CD8-positive, alpha-beta memory T cell (primary cell): ENCODE results near the gene GRM7. TPM values are rescaled to one million over a fixed set of nuclear protein-coding genes. Genes with fewer than 3 reads are reported as not detected.

Experiments used
- CTCF ChIA-PET: fragments of 350-600 bp; sonication (Branson Sonifier 250); formaldehyde crosslinking; loops from one replicate; lab custom pipeline; 2021; ENCODE audit warnings: antibody characterized with exemption; lab: Charles Lee
- POLR2A ChIA-PET: fragments of 350-600 bp; sonication (Branson Sonifier 250); formaldehyde crosslinking; loops from one replicate; lab custom pipeline; 2021; ENCODE audit warnings: antibody characterized with exemption; lab: Charles Lee
- DNase-seq, 5 donors: peaks; one replicate each; pipeline versions ENCODE4 v3.0.0 to v3.0.0-alpha.2; 2020 to 2022; ENCODE audit warnings: mixed read lengths in 1 of 5
- H3K27ac ChIP-seq: one replicate; pipeline ENCODE4 v1.7.0; 2013; ENCODE audit warnings: low read depth, mild to moderate bottlenecking, low read length, moderate library complexity
- H3K27me3 ChIP-seq: 2 replicates; pipeline ENCODE4 v1.7.0; 2013; ENCODE audit warnings: low read length, mild to moderate bottlenecking; ENCODE audit not compliant: insufficient read depth, poor library complexity, severe bottlenecking
- H3K36me3 ChIP-seq: 2 replicates; pipeline ENCODE4 v1.7.0; 2013; ENCODE audit warnings: mild to moderate bottlenecking, low read length, moderate library complexity; ENCODE audit not compliant: insufficient read depth
- H3K4me1 ChIP-seq: 2 replicates; pipeline ENCODE4 v1.7.0; 2013; ENCODE audit warnings: mild to moderate bottlenecking, low read length, moderate library complexity; ENCODE audit not compliant: insufficient read depth
- H3K4me3 ChIP-seq: 2 replicates; pipeline ENCODE4 v1.7.0; 2013; ENCODE audit warnings: mild to moderate bottlenecking, low read length
- H3K9me3 ChIP-seq: 2 replicates; pipeline ENCODE4 v1.7.0; 2013; ENCODE audit warnings: mild to moderate bottlenecking, low read length
- H3K27ac Mint-ChIP-seq, 8 donors: one replicate each; pipeline ENCODE4 v1.8.0; 2020 to 2021; ENCODE audit warnings: mixed read lengths in 8 of 8, mild to moderate bottlenecking in 6 of 8, inconsistent platforms in 3 of 8, moderate library complexity in 3 of 8
- H3K27me3 Mint-ChIP-seq, 2 donors: one replicate each; pipeline ENCODE4 v1.8.0; 2020 to 2021; ENCODE audit warnings: mixed read lengths in 2 of 2, mild to moderate bottlenecking in 1 of 2, moderate library complexity in 1 of 2
- H3K36me3 Mint-ChIP-seq, 3 donors: one replicate each; pipeline ENCODE4 v1.8.0; 2020 to 2021; ENCODE audit warnings: mixed read lengths in 3 of 3, inconsistent platforms in 1 of 3, mild to moderate bottlenecking in 1 of 3
- H3K4me1 Mint-ChIP-seq, 3 donors: one replicate each; pipeline ENCODE4 v1.8.0; 2020 to 2021; ENCODE audit warnings: mixed read lengths in 3 of 3, inconsistent platforms in 1 of 3, mild to moderate bottlenecking in 1 of 3
- H3K4me3 Mint-ChIP-seq, 7 donors: one replicate each; pipeline ENCODE4 v1.8.0; 2020 to 2021; ENCODE audit warnings: mixed read lengths in 7 of 7, mild to moderate bottlenecking in 6 of 7, moderate library complexity in 4 of 7, inconsistent platforms in 2 of 7
- H3K9me3 Mint-ChIP-seq, 5 donors: one replicate each; pipeline ENCODE4 v1.8.0; 2020 to 2022; ENCODE audit warnings: mixed read lengths in 5 of 5, mild to moderate bottlenecking in 3 of 5, moderate library complexity in 2 of 5, inconsistent platforms in 1 of 5
- polyA plus RNA-seq: library from polyadenylated mRNA; unstranded; fragments of 300-500 nt; fragmentation: Illumina TruSeq; gene quantifications from one replicate; pipeline ENCODE4 v1.2.3, GENCODE V29; 2021
- total RNA-seq, 2 experiments: library from RNA; stranded (reverse); gene quantifications; one replicate each; pipeline ENCODE4 v1.2.3, GENCODE V29; 2021

GRM7 gene
- total and polyA plus RNA-seq, 3 experiments from 2014 or later: not detected

GRCh38 chr3:6989608-6990291, 128.8 kb downstream of the GRM7 start:
- H3K27ac Mint-ChIP-seq: no peak overlapping the region
- H3K36me3 Mint-ChIP-seq: no peaks in the 10 kb centered on the region
- Histone ChIP-seq H3K27ac (no peak overlapping the region), H3K36me3 (no peaks in the 10 kb centered on the region), H3K4me1 (no peaks in the 10 kb centered on the region), H3K27me3 (no peaks in the 10 kb centered on the region), H3K9me3 (no peaks in the 10 kb centered on the region), H3K4me3 (no peak overlapping the region)
- no peak for DNase-seq
- no peaks in the 10 kb centered on the region for H3K4me1 Mint-ChIP-seq
- CTCF ChIA-PET: no interaction called here
- H3K4me3 Mint-ChIP-seq: no peak overlapping the region
- peaks cover 3 to 21% (median 10%) of the 10 kb centered on the region in 5 donors for H3K9me3 Mint-ChIP-seq
- POLR2A ChIA-PET: no interaction called here
- no peaks in the 10 kb centered on the region for H3K27me3 Mint-ChIP-seq

- no peaks in the 10 kb centered on the region for H3K9me3 ChIP-seq
- Mint-ChIP-seq H3K4me1 (no peaks in the 10 kb centered on the region), H3K27me3 (no peaks in the 10 kb centered on the region), H3K9me3 (peaks cover 2 to 15% (median 12%) of the 10 kb centered on the region in 5 donors), H3K36me3 (no peaks in the 10 kb centered on the region), H3K4me3 (no peak overlapping the region), H3K27ac (no peak overlapping the region)
- no peak overlapping the region for H3K27ac ChIP-seq
- CTCF ChIA-PET: no interaction called here
- DNase-seq: no peak
- H3K36me3 ChIP-seq: no peaks in the 10 kb centered on the region
- POLR2A ChIA-PET: no interaction called here
- no peak overlapping the region for H3K4me3 ChIP-seq
- H3K4me1 ChIP-seq: no peaks in the 10 kb centered on the region
- no peaks in the 10 kb centered on the region for H3K27me3 ChIP-seq
Measured at GRCh38 chr3:6994081-6994668, 133.3 kb downstream of the GRM7 start.

GRCh38 chr3:7000501-7000900, 139.6 kb downstream of the GRM7 start:
- Histone ChIP-seq H3K27me3 (no peaks in the 10 kb centered on the region), H3K27ac (no peak overlapping the region), H3K36me3 (no peaks in the 10 kb centered on the region), H3K4me3 (no peak overlapping the region), H3K4me1 (no peaks in the 10 kb centered on the region), H3K9me3 (no peaks in the 10 kb centered on the region)
- DNase-seq: no peak
- H3K27me3 Mint-ChIP-seq: no peaks in the 10 kb centered on the region
- H3K4me3 Mint-ChIP-seq: no peak overlapping the region
- no peaks in the 10 kb centered on the region for H3K4me1 Mint-ChIP-seq
- CTCF ChIA-PET: no interaction called here
- POLR2A ChIA-PET: no interaction called here
- H3K36me3 Mint-ChIP-seq: no peaks in the 10 kb centered on the region
- no peak overlapping the region for H3K27ac Mint-ChIP-seq
- peaks cover 3 to 25% (median 7%) of the 10 kb centered on the region in 5 donors for H3K9me3 Mint-ChIP-seq

- Histone ChIP-seq H3K4me1 (no peaks in the 10 kb centered on the region), H3K27ac (no peak overlapping the region), H3K27me3 (no peaks in the 10 kb centered on the region), H3K4me3 (no peak overlapping the region), H3K9me3 (no peaks in the 10 kb centered on the region), H3K36me3 (no peaks in the 10 kb centered on the region)
- Mint-ChIP-seq H3K4me1 (no peaks in the 10 kb centered on the region), H3K36me3 (no peaks in the 10 kb centered on the region), H3K27ac (no peak overlapping the region), H3K9me3 (peaks cover 3 to 25% (median 7%) of the 10 kb centered on the region in 5 donors), H3K27me3 (no peaks in the 10 kb centered on the region), H3K4me3 (no peak overlapping the region)
- CTCF ChIA-PET: no interaction called here
- POLR2A ChIA-PET: no interaction called here
- DNase-seq: no peak
Measured at GRCh38 chr3:7001370-7001769, 140.5 kb downstream of the GRM7 start.

- CTCF ChIA-PET: no interaction called here
- no peak overlapping the region for H3K27ac Mint-ChIP-seq
Measured at GRCh38 chr3:7015683-7016440, 154.9 kb downstream of the GRM7 start.

GRCh38 chr3:7025581-7026300, 164.8 kb downstream of the GRM7 start:
- Histone ChIP-seq H3K4me1 (no peaks in the 10 kb centered on the region), H3K27ac (no peak overlapping the region), H3K36me3 (no peaks in the 10 kb centered on the region), H3K4me3 (no peak overlapping the region), H3K9me3 (no peaks in the 10 kb centered on the region), H3K27me3 (no peaks in the 10 kb centered on the region)
- H3K9me3 Mint-ChIP-seq: peaks cover 0 to 19% (median 2%) of the 10 kb centered on the region in 5 donors
- H3K36me3 Mint-ChIP-seq: no peaks in the 10 kb centered on the region
- no peak for DNase-seq
- H3K4me3 Mint-ChIP-seq: no peak overlapping the region
- POLR2A ChIA-PET: no interaction called here
- H3K4me1 Mint-ChIP-seq: no peaks in the 10 kb centered on the region
- H3K27ac Mint-ChIP-seq: no peak overlapping the region
- no peaks in the 10 kb centered on the region for H3K27me3 Mint-ChIP-seq
- CTCF ChIA-PET: no interaction called here

More at GRCh38 chr3:7015683-7016440, 154.9 kb downstream of the GRM7 start:
- Histone ChIP-seq H3K9me3 (no peaks in the 10 kb centered on the region), H3K4me3 (no peak overlapping the region), H3K4me1 (no peaks in the 10 kb centered on the region), H3K27ac (no peak overlapping the region), H3K36me3 (no peaks in the 10 kb centered on the region), H3K27me3 (no peaks in the 10 kb centered on the region)
- no peak for DNase-seq
- Mint-ChIP-seq H3K4me3 (no peak overlapping the region), H3K36me3 (no peaks in the 10 kb centered on the region), H3K4me1 (no peaks in the 10 kb centered on the region), H3K9me3 (peaks cover 0 to 30% (median 2%) of the 10 kb centered on the region in 5 donors), H3K27me3 (no peaks in the 10 kb centered on the region)
- POLR2A ChIA-PET: no interaction called here

- Mint-ChIP-seq H3K36me3 (no peaks in the 10 kb centered on the region), H3K27me3 (no peaks in the 10 kb centered on the region), H3K9me3 (peaks cover 1 to 24% (median 11%) of the 10 kb centered on the region in 5 donors), H3K4me1 (no peaks in the 10 kb centered on the region), H3K27ac (no peak overlapping the region), H3K4me3 (no peak overlapping the region)
- CTCF ChIA-PET: no interaction called here
- POLR2A ChIA-PET: no interaction called here
- Histone ChIP-seq H3K36me3 (no peaks in the 10 kb centered on the region), H3K9me3 (no peaks in the 10 kb centered on the region), H3K27me3 (no peaks in the 10 kb centered on the region), H3K4me1 (no peaks in the 10 kb centered on the region), H3K4me3 (no peak overlapping the region), H3K27ac (no peak overlapping the region)
- no peak for DNase-seq
Measured at GRCh38 chr3:7029562-7029961, 168.6 kb downstream of the GRM7 start.

GRCh38 chr3:7038394-7038793, 177.5 kb downstream of the GRM7 start:
- Mint-ChIP-seq H3K4me1 (no peaks in the 10 kb centered on the region), H3K27me3 (no peaks in the 10 kb centered on the region), H3K4me3 (no peak overlapping the region), H3K36me3 (no peaks in the 10 kb centered on the region), H3K27ac (no peak overlapping the region), H3K9me3 (peaks cover 3 to 17% (median 4%) of the 10 kb centered on the region in 5 donors)
- ChIA-PET POLR2A (no interaction called here), CTCF (no interaction called here)
- Histone ChIP-seq H3K4me3 (no peak overlapping the region), H3K36me3 (no peaks in the 10 kb centered on the region), H3K27ac (no peak overlapping the region), H3K27me3 (no peaks in the 10 kb centered on the region), H3K4me1 (no peaks in the 10 kb centered on the region), H3K9me3 (no peaks in the 10 kb centered on the region)
- no peak for DNase-seq
